HepG2 (cell line): Measurements from ENCODE around the gene IQGAP3. TPM values are rescaled to one million over a fixed set of nuclear protein-coding genes. Genes with fewer than 3 reads are reported as not detected.

Experiments used
- ARHGAP35 ChIP-seq: sonication (generic); formaldehyde crosslinking; IDR thresholded peaks from 2 replicates; pipeline ENCODE4 v1.9.0; 2022; ENCODE audit warnings: mild to moderate bottlenecking, inconsistent platforms, moderate library complexity, missing genetic modification reagents, borderline replicate concordance
- GTF2F1 ChIP-seq: fragments of 150-350 bp; IDR thresholded peaks from 2 replicates; pipeline ENCODE4 v1.6.1; 2014; ENCODE audit warnings: low read length
- HNRNPH1 ChIP-seq: fragments of 200-400 bp; formaldehyde crosslinking; optimal IDR thresholded peaks from 2 replicates; pipeline ENCODE3; 2017; ENCODE audit warnings: mild to moderate bottlenecking, low read depth, low read length
- PAXIP1 ChIP-seq: sonication (generic); formaldehyde crosslinking; conservative IDR thresholded peaks from 2 replicates; pipeline ENCODE4 v1.4.0; 2020; ENCODE audit warnings: mild to moderate bottlenecking, missing genetic modification reagents, moderate library complexity
- SAFB2 ChIP-seq: sonication (generic); formaldehyde crosslinking; IDR thresholded peaks from 2 replicates; pipeline ENCODE4 v1.5.1; 2020; ENCODE audit warnings: missing genetic modification reagents, low read depth, mild to moderate bottlenecking, borderline replicate concordance
- SPEN ChIP-seq: sonication (generic); formaldehyde crosslinking; IDR thresholded peaks from 2 replicates; pipeline ENCODE4 v1.5.1; 2020; ENCODE audit warnings: low read depth, mild to moderate bottlenecking, missing genetic modification reagents
- SSRP1 ChIP-seq: IDR thresholded peaks from 2 replicates; pipeline ENCODE4 v1.6.1; 2016; ENCODE audit warnings: control low read depth
- TEAD2 ChIP-seq: sonication (generic); formaldehyde crosslinking; IDR thresholded peaks from 2 replicates; pipeline ENCODE4 v1.9.0; 2021; ENCODE audit warnings: missing genetic modification reagents
- ZFX ChIP-seq: sonication (generic); formaldehyde crosslinking; IDR thresholded peaks from 2 replicates; pipeline ENCODE4 v1.4.0; 2020; ENCODE audit warnings: mild to moderate bottlenecking, low read depth, missing genetic modification reagents, moderate library complexity
- ZNF101 ChIP-seq: sonication (generic); formaldehyde crosslinking; IDR thresholded peaks from 2 replicates; pipeline ENCODE4 v1.4.0; 2020; ENCODE audit warnings: mild to moderate bottlenecking, low read depth, missing genetic modification reagents, borderline replicate concordance
- ZNF234 ChIP-seq: sonication (generic); formaldehyde crosslinking; conservative IDR thresholded peaks from 2 replicates; pipeline ENCODE4 v1.5.1; 2020; ENCODE audit warnings: mild to moderate bottlenecking, missing genetic modification reagents
- ZNF614 ChIP-seq: IDR thresholded peaks from 2 replicates; pipeline ENCODE4 v1.6.1; 2018; ENCODE audit warnings: missing biosample characterization, missing genetic modification reagents, inconsistent platforms, borderline replicate concordance
- ZNF704 ChIP-seq: sonication (generic); formaldehyde crosslinking; IDR thresholded peaks from 2 replicates; pipeline ENCODE4 v1.8.1; 2023; ENCODE audit warnings: mild to moderate bottlenecking, inconsistent platforms, moderate library complexity, missing genetic modification reagents, borderline replicate concordance
- ZNF761 ChIP-seq: sonication (generic); formaldehyde crosslinking; conservative IDR thresholded peaks from 2 replicates; pipeline ENCODE4 v1.4.0; 2020; ENCODE audit warnings: mild to moderate bottlenecking, missing genetic modification reagents
- polyA plus RNA-seq, 8 experiments: library from polyadenylated mRNA; depleted of rRNA in 3 of 8; stranded (reverse) in 7 of 8; unstranded in 1 of 8; fragments of >200 nt; fragmentation: Illumina TruSeq in 4 of 8; extraction: Trizol in 4 of 8; gene quantifications; 2 replicates each; pipeline versions ENCODE4 v1.2.1 to v1.2.3, GENCODE V29; 2011 to 2016; ENCODE audit warnings: low read depth in 4 of 8, missing spikeins in 1 of 8, mixed read lengths in 1 of 8; ENCODE audit not compliant: insufficient read depth in 1 of 8
- total RNA-seq, 5 experiments: library from RNA; depleted of rRNA; stranded (reverse); fragments of >200 nt; fragmentation: Illumina TruSeq; extraction: Trizol; gene quantifications; 2 replicates each; pipeline ENCODE4 v1.2.3, GENCODE V29; 2016; ENCODE audit warnings: low read depth in 1 of 5
- TF ChIP-seq, protein P1 (sequence below), 2 experiments: fragments of 450-650 bp in 1 of 2; sonication (generic) in 1 of 2; formaldehyde crosslinking; IDR thresholded peaks; 2 replicates each; pipeline versions ENCODE4 v1.5.0 to v1.8.0; 2020 to 2022; ENCODE audit warnings: mild to moderate bottlenecking in 1 of 2, missing genetic modification reagents in 1 of 2
- TF ChIP-seq, protein P2 (sequence below): sonication (generic); formaldehyde crosslinking; IDR thresholded peaks from 2 replicates; pipeline ENCODE4 v1.4.0; 2020; ENCODE audit warnings: low read depth, missing genetic modification reagents
- TF ChIP-seq, protein P3 (sequence below): sonication (generic); formaldehyde crosslinking; IDR thresholded peaks from 2 replicates; pipeline ENCODE4 v1.8.1; 2023; ENCODE audit warnings: missing genetic modification reagents, inconsistent platforms, borderline replicate concordance

The IQGAP3 gene
- total and polyA plus RNA-seq, 2 of the 13 experiments (the other 11 are each of a cell fraction or from before 2014, with no cell fraction given), result 13.5 to 14.1 TPM

DNA sequence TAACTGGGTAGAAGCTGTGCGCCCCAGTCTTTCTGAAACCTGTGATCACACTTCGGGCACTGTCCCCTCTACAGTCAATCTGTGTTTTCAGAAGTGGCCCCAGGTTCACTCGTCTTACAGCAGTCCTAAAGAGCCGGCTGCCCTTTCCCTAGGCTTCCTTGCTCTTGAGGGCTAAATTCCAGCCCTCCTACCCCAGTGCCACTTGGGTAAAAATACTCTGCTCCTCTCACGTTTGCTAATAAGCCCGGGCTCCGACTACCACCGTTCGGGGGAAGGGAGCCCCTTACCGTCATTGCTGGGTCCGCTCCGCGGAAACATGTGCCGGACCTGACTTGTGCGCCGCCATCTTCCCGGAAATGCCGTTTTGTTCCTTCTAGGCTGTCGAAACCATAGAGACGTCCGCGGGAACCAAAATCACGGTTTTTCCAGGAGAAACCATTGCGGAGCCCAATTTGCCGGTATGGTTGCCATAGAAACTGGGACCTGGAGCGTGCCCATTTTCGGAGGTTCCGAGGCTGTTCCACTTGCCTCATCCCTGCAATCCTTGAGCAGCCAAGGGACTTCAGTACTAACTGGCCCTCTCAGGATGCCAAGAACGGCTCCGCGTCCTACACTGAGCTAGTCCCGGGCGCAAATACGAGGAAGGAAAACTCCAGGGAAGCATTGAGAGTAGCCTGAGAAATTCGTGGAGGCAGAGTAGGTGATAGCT lies 28.9 kb upstream of the IQGAP3 start, which contains the start of gene GPATCH4 (continued):
- TF ChIP-seq, protein P1, sequence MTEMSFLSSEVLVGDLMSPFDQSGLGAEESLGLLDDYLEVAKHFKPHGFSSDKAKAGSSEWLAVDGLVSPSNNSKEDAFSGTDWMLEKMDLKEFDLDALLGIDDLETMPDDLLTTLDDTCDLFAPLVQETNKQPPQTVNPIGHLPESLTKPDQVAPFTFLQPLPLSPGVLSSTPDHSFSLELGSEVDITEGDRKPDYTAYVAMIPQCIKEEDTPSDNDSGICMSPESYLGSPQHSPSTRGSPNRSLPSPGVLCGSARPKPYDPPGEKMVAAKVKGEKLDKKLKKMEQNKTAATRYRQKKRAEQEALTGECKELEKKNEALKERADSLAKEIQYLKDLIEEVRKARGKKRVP (CRISPR knock-in tag; IDR thresholded peaks at IDR 0.05), result peak in 1 of 2 experiments; percentile 64; a peak in 1 of 4 replicates
- TF ChIP-seq ZNF614, result peak; percentile 83; the same call in 1 of the 2 replicates
- TF ChIP-seq ARHGAP35 (CRISPR knock-in tag), result no peak
- peak; percentile 44; the same call in 1 of the 2 replicates for TF ChIP-seq ZNF704 (CRISPR knock-in tag)
- TF ChIP-seq, protein P2, sequence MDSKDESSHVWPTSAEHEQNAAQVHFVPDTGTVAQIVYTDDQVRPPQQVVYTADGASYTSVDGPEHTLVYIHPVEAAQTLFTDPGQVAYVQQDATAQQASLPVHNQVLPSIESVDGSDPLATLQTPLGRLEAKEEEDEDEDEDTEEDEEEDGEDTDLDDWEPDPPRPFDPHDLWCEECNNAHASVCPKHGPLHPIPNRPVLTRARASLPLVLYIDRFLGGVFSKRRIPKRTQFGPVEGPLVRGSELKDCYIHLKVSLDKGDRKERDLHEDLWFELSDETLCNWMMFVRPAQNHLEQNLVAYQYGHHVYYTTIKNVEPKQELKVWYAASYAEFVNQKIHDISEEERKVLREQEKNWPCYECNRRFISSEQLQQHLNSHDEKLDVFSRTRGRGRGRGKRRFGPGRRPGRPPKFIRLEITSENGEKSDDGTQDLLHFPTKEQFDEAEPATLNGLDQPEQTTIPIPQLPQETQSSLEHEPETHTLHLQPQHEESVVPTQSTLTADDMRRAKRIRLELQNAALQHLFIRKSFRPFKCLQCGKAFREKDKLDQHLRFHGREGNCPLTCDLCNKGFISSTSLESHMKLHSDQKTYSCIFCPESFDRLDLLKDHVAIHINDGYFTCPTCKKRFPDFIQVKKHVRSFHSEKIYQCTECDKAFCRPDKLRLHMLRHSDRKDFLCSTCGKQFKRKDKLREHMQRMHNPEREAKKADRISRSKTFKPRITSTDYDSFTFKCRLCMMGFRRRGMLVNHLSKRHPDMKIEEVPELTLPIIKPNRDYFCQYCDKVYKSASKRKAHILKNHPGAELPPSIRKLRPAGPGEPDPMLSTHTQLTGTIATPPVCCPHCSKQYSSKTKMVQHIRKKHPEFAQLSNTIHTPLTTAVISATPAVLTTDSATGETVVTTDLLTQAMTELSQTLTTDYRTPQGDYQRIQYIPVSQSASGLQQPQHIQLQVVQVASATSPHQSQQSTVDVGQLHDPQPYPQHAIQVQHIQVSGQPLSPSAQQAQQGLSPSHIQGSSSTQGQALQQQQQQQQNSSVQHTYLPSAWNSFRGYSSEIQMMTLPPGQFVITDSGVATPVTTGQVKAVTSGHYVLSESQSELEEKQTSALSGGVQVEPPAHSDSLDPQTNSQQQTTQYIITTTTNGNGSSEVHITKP, result peak; percentile 88
- no peak for TF ChIP-seq SSRP1
- peak; percentile 23; the same call in 1 of the 2 replicates for TF ChIP-seq PAXIP1 (CRISPR knock-in tag)
- TF ChIP-seq ZNF761 (CRISPR knock-in tag), result no peak
- no peak for TF ChIP-seq TEAD2 (CRISPR knock-in tag)
- no peak for TF ChIP-seq ZNF234 (CRISPR knock-in tag)
- peak; percentile 65 for TF ChIP-seq ZFX (CRISPR knock-in tag)
- TF ChIP-seq SAFB2 (CRISPR knock-in tag), result no peak
- TF ChIP-seq GTF2F1, result no peak
- TF ChIP-seq, protein P3, sequence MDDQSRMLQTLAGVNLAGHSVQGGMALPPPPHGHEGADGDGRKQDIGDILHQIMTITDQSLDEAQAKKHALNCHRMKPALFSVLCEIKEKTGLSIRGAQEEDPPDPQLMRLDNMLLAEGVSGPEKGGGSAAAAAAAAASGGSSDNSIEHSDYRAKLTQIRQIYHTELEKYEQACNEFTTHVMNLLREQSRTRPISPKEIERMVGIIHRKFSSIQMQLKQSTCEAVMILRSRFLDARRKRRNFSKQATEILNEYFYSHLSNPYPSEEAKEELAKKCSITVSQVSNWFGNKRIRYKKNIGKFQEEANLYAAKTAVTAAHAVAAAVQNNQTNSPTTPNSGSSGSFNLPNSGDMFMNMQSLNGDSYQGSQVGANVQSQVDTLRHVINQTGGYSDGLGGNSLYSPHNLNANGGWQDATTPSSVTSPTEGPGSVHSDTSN (CRISPR knock-in tag), result no peak
- TF ChIP-seq SPEN (CRISPR knock-in tag), result peak; percentile 58; the same call in 1 of the 2 replicates
- no peak for TF ChIP-seq HNRNPH1
- TF ChIP-seq ZNF101 (CRISPR knock-in tag), result 0 out of 2 replicates have a peak, but pooled peaks have one; percentile 21
